ENCODE data around the gene ALG12. TPM values are rescaled to one million over a fixed set of nuclear protein-coding genes. Genes with fewer than 3 reads are reported as not detected.

The ALG12 gene
- total RNA-seq, 4 donors from 2014 or later, result 5.9 to 13.9 (median 9.2) TPM

- no peak for TF ChIP-seq CTCF (IDR thresholded peaks at IDR 0.05; ENCODE audit: low read depth)
These were observed 24.5 kb upstream of the ALG12 start for GRCh38 chr22:49942565-49943404.

- no peak for TF ChIP-seq CTCF (IDR thresholded peaks at IDR 0.05; ENCODE audit: low read depth)
These were observed 23.5 kb upstream of the ALG12 start for GRCh38 chr22:49941507-49942316.

- TF ChIP-seq CTCF (IDR thresholded peaks at IDR 0.05; ENCODE audit: low read depth), result no peak
These were observed 20.4 kb upstream of the ALG12 start for GRCh38 chr22:49938565-49939136.

- no peak for TF ChIP-seq CTCF (IDR thresholded peaks at IDR 0.05; ENCODE audit: low read depth)
These were observed 19.7 kb upstream of the ALG12 start for GRCh38 chr22:49937758-49938564.

GRCh38 chr22:49936973-49937757 is 18.9 kb upstream of the ALG12 start:
- no peak for TF ChIP-seq CTCF (IDR thresholded peaks at IDR 0.05; ENCODE audit: low read depth)
